GM21737 (cell line): ENCODE data around the gene ARIH2.
A peak's percentile ranks its signal among the peaks of the same experiment; 100 is the strongest.
"Not testable (repeated sequence)": the region's sequence is repeated elsewhere in the genome, so short reads cannot be mapped to it uniquely, and the experiment has no call there.

Experiments
- ATAC-seq: cut with Tn5 transposase; IDR thresholded peaks from one replicate; pipeline ENCODE4 v1.9.1; 2021; ENCODE audit warnings: mild to moderate bottlenecking, moderate library complexity; ENCODE audit not compliant: unreplicated experiment

The ARIH2 gene

DNA sequence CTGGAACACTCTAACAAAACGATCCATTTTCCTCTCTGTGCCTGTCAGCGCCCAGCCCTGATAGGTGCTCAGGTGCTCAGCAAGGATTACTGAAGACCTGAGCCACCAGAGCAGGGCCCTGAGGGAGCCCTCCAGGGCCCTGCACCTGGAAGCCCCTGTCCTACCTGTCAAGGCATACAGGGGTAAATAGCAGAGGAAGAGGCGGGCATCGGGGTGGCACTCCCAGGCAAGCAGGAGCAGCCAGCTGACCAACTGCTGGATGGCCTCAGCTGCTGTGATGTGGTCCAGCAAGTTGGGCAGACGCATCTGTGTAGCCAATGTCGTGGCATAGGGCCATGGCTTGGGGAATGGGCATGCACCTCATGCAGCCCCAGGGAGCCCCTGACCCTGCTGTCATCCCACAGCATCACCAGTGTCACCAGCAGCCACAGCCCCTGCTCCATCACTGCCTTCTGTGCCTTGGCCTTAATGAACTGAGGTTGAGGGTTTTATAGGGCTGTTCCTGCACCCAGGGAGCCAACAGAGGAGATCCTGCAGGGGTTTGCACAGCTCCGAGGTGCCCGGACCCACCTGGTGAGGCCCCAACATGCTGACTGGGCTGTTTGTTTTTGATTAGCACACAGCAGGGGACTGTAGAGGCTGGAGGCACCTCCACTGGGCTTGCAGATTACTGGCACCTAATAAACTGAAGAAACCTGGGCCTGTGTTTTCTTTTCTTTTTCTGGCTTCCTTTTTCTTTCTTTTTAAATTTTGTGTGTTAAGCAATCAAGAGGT lies 80.6 kb downstream of the ARIH2 start:
- ATAC-seq = no peak

DNA sequence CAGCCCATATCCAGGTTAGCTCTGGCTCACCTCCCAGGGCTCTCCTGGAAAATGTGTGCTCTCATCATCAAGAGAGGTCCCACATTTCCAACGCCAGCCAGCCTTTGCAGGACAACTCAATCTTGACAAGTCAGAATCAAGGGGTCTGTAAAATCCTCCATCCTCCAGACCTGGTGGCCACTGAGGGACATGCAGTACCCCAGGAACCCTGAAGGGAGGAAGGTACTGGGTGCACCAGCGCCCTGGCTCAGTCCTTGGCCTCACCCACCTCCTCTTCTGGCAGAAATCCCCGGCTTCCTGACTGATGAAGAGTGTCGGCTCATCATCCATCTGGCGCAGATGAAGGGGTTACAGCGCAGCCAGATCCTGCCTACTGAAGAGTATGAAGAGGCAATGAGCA lies 82.5 kb downstream of the ARIH2 start:
- no peak for ATAC-seq

DNA sequence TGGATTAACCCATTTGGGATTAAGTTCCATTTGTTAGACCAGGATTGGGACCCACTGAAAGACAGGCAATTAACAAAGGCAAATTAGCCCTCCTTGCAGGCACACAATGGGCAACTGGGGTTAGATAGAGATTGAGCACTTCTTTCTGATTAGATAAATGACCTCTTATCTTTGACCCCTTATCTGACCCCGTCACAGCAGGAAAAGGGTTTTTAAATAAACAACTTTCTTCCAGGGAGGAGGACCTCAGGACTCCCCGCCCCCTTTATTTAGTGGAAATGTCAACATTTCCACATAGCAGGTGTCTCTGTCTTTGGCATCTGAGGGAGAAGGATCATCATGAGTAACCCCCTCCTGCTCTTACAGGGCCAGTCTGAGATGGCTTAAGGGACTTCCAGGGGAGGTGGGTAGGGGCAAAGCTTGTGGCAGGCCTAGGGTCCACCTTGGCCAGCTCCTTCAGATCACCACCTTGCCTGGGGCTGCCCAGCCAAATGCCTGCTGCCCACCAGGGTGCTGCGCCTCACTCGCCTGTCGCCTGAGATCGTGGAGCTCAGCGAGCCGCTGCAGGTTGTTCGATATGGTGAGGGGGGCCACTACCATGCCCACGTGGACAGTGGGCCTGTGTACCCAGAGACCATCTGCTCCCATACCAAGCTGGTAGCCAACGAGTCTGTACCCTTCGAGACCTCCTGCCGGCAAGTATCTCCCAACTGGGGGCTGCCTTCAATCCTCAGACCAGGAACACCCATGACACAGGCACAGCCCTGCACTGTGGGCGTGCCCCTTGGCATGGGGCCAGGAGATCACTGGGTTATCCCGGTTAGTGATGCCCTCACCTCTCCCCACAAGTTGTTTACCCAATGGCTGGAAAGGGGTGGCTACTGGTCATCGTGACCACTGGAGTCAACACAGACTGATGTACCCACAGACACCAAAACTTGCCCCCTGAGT lies 86.0 kb downstream of the ARIH2 start:
- no peak for ATAC-seq

DNA sequence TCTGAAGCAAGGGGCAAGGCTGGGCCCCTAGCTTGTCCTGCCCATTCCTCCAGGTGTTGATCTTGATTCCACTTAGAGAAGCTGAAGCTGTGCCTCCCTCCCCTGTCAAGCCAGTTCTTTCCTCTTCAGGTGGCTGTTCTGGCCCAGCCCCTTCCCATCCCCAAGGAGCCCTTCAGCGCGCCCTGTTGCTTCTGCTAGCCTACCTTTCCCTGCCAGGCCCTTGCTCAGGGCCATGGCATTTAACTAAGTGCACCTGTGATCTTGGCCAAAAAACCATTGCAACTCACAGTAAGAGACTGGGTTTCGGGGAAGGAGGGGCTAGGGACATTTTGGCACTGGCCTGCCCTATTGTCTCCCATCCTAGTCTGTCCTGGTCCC lies 86.7 kb downstream of the ARIH2 start:
- no peak for ATAC-seq

DNA sequence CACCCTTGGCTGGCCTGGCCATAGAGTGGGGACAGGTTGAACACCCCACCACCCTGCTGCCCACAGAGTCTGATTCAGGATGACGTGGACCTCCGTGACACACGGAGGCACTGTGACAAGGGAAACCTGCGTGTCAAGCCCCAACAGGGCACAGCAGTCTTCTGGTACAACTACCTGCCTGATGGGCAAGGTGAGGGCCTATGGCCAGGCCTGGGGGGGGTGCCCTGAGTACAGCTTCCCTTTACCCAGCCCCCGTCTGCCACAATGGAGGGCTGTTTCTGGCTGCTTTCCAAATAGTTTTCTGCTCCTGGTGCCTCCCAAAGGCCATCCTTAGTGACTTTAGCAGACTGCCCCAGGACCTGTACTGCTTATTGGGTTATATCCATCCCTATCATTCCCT lies 87.4 kb downstream of the ARIH2 start:
- no peak for ATAC-seq

DNA sequence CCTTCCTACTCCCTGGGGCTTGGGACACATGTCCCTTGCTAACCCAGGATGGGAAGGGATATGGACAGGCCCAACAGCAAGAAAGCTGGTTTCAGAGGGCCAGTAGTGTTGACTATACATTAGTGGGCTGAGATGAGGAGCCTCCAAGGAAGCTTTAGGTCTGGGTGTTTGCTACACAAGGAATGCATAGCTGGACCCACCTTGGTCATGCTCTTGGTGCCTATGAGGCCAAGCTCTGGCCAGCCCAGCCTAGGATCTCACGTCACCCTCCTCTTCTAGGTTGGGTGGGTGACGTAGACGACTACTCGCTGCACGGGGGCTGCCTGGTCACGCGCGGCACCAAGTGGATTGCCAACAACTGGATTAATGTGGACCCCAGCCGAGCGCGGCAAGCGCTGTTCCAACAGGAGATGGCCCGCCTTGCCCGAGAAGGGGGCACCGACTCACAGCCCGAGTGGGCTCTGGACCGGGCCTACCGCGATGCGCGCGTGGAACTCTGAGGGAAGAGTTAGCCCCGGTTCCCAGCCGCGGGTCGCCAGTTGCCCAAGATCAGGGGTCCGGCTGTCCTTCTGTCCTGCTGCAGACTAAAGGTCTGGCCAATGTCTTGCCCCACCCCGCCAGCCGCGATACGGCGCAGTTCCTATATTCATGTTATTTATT lies 87.9 kb downstream of the ARIH2 start:
- peak; percentile 2 for ATAC-seq

DNA sequence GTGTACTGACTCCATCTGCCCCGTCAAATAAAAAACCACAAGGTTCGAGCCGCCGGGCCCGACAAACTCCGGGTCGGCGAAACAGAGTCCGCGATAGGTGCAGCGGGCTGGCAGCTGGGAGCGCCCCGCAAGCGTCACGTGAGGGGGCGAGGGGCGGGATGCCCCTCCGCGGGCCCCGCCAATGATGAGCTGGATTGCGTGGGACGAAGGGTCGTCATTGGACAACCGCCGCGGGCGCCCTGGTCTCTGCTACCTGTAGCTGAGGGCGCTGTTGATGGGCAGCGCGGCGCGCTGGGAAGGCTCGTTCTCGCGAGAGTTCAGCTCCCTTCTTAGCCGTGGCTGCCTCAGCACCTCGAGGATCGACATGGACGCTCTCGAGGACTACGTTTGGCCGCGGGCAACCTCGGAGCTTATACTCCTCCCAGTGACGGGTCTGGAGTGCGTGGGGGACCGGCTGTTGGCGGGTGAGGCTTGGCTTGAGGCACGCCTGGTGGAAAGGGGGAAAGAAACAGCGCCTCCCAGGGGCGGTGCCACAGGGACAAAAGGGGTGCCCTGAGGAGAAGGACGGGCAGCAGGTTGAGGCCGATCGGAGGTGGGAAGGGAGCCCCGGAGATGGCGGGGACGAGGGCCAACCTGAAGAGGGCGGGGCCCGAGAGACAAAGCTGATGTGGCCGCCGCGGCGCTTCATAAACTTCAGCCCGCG lies 88.6 kb downstream of the ARIH2 start, which contains the start of gene WDR6:
Gene WDR6 (plus strand): TSS at position 324 of the 703 bp plus-strand sequence. CDS start 41 bp downstream, at position 365.
- ATAC-seq = peak; percentile 82

DNA sequence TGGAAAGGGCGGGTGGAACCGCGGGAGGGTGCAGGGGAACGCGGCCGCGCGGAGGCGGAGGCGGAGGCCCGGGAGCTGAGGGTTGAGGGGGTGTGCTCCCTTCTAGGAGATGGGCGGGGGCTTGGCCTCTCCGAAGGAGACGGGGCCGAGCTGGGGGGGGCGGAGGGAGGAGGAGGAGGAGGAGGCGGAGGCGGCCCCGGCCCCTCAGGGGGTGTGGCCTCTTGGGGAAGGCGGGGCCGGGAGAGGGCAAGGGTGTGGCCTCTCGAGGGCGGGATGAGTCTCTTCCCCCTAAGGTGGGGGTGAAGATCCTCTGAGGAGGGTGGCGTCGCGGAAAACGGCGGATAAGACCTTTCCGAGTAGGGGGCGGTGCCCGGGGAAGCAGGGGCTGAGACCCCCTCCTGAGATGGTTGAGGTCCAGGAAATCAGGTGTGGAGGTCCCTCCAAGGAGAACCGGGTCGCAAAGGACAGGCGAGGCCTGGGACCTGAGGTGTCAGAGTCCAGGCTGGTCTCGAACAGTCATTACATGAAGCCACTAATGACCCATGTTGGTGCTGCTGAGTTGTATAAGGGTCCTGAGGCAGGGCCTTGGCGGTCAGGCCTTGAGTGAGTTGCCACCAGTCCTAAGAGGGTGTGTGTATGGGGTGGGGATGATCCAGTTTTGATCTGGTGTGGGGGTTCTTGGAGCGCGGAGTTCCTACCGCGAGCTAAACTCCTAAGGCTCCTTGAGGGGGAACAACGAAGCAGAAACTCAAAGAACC lies 89.3 kb downstream of the ARIH2 start:
- ATAC-seq = peak; percentile 43

DNA sequence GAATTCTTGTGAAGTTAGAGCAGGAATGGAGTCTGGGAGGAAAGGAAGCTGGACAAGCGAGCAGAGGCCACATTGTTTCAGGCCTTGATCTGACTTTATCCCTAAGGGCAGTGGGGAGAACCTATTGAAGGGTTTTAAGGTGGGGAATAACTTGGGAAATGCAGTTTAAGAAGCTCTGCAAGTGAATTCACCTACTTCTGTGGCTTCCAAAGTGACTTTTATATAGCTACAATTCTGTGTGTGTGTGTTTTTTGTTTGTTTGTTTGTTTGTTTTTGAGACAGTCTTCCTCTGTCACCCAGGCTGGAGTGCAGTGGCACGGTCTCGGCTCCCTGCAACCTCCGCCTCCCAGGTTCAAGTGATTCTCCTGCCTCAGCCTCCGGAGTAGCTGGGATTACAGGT lies 90.0 kb downstream of the ARIH2 start:
- ATAC-seq = not testable (repeated sequence)

DNA sequence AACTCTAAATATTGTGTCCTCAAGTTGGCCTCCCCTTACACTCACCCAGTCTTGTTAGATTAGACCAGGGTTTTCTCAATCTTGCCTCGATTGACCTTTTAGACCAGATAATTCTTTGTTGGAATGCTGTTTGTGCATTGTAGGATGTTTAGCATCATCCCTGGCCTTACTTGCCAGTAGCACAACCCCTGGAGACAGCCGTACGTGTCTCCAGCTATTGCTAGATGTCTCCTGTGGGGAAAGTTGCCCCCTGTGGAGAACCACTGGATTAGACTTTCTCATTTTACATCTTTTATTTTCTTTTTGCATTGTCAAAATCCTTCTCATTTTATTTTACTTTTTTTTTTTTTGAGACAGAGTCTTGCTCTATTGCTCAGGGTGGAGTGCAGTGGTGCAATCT lies 90.8 kb downstream of the ARIH2 start:
- no peak for ATAC-seq

DNA sequence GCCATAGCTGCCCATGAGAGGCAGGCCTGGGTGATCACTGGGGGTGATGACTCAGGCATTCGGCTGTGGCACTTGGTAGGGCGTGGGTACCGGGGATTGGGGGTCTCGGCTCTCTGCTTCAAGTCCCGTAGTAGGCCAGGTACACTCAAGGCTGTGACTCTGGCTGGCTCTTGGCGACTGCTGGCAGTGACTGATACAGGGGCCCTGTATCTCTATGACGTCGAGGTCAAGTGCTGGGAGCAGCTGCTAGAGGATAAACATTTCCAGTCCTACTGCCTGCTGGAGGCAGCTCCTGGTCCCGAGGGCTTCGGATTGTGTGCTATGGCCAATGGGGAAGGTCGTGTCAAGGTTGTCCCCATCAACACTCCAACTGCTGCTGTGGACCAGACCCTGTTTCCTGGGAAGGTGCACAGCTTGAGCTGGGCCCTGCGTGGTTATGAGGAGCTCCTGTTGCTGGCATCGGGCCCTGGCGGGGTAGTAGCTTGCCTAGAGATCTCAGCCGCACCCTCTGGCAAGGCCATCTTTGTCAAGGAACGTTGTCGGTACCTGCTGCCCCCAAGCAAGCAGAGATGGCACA lies 93.9 kb downstream of the ARIH2 start:
- ATAC-seq = no peak

DNA sequence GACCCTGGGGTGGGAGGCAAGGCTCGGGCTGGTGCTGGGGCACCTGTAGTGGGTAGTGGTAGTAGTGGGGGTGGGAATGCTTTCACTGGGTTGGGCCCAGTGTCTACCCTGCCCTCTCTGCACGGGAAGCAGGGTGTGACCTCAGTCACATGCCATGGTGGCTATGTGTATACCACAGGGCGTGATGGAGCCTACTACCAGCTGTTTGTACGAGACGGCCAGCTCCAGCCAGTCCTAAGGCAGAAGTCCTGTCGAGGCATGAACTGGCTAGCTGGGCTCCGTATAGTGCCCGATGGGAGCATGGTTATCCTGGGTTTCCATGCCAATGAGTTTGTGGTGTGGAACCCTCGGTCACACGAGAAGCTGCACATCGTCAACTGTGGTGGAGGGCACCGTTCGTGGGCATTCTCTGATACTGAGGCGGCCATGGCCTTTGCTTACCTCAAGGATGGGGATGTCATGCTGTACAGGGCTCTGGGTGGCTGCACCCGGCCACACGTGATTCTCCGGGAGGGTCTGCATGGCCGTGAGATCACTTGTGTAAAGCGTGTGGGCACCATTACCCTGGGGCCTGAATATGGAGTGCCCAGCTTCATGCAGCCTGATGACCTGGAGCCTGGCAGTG lies 94.6 kb downstream of the ARIH2 start:
- ATAC-seq = no peak

DNA sequence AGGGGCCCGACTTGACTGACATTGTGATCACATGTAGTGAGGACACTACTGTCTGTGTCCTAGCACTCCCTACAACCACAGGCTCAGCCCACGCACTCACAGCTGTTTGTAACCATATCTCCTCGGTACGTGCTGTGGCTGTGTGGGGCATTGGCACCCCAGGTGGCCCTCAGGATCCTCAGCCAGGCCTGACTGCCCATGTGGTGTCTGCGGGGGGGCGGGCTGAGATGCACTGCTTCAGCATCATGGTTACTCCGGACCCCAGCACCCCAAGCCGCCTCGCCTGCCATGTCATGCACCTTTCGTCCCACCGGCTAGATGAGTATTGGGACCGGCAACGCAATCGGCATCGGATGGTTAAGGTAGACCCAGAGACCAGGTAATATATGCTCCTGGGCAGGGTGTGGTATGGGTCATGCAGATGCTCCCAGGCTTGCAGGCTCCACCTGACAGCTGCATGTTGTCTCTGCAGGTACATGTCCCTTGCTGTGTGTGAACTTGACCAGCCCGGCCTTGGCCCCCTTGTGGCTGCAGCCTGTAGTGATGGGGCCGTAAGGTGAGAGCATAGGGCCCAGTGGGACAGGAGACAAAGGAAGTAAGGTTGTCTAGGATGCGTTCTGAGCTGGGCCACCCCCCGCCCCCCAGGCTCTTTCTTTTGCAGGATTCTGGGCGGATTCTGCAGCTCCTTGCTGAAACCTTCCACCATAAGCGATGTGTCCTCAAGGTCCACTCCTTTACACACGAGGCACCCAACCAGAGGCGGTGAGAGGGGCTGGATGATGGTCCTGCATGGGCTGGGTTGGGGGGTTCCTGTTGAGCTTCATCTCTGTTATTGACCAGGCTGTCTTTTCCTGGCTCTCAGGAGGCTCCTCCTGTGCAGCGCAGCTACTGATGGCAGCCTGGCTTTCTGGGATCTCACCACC lies 95.4 kb downstream of the ARIH2 start:
- no peak for ATAC-seq

DNA sequence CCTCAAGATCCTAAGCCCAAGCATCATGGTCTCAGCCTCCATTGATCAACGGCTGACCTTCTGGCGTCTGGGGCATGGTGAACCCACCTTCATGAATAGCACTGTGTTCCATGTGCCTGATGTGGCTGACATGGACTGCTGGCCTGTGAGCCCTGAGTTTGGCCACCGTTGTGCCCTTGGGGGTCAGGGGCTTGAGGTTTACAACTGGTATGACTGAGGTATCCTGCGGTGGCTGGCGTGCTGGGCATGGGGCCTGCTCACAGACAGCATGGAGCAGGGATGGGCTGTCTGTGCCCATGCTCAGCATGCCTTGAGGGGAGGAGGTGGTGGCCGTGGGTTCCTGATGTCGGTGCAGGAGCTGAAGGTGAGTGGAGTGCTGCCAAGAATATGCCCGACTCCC lies 96.4 kb downstream of the ARIH2 start:
- no peak for ATAC-seq

DNA sequence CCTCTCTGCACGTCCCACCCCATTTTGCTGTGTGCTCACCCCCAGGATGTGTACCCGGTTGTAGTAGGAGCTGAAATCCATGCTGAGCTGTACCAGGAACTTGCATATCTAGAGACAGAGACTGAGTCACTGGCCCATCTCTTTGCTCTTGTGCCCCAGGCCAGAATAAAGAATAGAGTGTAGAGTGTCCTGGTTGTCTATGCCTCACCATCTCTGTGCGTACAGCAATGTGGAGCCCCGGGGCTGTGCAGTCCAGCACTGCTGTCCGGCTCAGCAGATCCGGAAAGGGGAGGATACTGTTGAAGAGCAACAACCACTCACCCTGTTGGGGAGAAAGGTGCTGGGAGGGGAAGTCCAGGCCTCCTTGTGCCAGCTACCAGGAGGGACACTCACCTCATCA lies 97.1 kb downstream of the ARIH2 start:
- no peak for ATAC-seq

DNA sequence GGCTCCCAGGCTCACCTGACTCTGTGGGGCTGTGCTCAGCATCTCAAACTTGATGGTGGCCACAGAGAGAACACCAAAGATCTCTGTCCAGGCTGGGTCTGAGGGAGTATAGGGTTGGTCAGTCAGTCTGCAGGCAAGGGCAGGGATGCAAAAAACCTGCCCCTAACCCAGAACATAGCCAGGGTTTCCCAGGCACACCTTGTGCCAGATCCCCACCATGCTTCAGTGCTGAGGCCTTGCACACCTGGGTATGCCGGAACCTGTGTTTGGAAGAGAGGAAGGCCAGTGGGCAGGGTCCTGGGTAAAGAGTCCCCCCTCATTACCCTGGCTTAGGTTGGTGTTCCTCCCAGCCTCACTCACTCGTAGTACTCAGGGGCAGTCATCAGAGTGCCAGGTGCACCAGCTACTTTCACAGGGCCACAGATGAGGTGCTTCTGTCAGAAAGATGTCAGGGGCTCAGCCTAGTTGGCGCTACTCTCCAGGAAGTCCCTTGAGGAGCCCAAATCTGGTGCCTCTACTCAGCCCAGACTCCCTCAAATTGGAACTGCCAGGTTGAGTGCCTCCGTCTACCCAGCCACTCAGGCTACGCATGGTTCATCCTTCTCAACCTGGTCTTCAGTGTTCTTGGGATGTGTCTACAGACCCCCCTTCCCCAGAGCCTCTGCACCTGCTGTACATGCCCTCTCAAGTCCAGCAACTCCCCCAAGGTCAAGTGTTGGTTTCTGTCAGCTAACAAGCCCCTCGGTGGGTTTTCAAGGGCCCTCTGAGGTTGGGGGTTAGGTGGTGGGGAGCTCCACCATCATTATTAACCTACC lies 98.0 kb downstream of the ARIH2 start:
- no peak for ATAC-seq

DNA sequence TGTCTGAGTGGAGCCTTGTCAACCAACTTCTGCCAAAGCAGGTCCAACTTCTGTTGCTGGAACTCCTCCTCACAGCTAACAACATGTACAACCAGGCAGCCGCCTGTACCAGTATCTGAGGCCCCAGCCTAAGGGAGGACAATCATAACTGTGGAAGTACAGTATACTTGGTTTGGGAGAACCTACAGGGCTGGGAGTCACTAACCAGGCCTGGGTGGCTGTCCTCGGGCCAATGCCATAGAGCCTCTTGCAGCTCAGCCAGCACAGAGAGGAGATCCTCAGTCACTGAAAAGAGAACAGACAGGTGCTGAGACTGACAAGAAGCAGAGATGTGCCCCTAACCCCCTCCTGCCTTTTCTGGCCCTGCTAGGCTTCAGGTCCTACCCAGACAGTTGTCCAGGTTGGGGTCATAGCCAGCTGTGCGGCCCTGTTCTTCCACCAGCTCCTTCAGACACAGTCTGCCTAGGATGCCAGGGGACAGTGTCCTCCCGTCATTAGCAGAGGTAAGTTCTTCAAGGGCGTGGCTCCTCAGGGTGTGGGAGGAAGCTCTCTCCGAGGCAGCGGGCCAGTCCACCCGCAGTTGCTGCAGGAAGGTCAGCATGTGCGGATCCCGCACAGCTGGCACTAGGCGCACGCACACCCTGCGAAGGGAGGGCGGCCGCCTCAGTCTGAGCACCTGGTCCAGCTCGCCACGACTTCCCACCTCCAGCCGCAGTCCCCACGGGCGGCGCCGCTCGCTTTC lies 98.8 kb downstream of the ARIH2 start:
- no peak for ATAC-seq
